Stimulated activated CD8-positive, alpha-beta memory T cell treated with anti-CD3 and anti-CD28 coated beads, Interleukin-12 subunit alpha, Interleukin-12 subunit beta, amount 100 ng/mL, for 24 hours (primary cell): Measurements from ENCODE around the gene SSRP1.

ENCODE experiments used
- DNase-seq: peaks from one replicate; pipeline ENCODE4 v3.0.0-alpha.2; 2020; ENCODE audit errors: extremely low read depth

SSRP1 gene

GRCh38 chr11:57314221-57314973 is 21.3 kb downstream of the SSRP1 start:
- no peak for DNase-seq

- no peak for DNase-seq
Observed at GRCh38 chr11:57313788-57314135, 21.9 kb downstream of the SSRP1 start.

GRCh38 chr11:57313071-57313787 is 22.5 kb downstream of the SSRP1 start:
- no peak for DNase-seq

- no peak for DNase-seq
Observed at GRCh38 chr11:57312511-57313021, 23.1 kb downstream of the SSRP1 start.

GRCh38 chr11:57311109-57311936 is 24.4 kb downstream of the SSRP1 start:
- DNase-seq: peak; percentile 45

GRCh38 chr11:57310630-57311086 is 25.0 kb downstream of the SSRP1 start:
- no peak for DNase-seq

GRCh38 chr11:57310091-57310490 is 25.6 kb downstream of the SSRP1 start:
- no peak for DNase-seq

- DNase-seq: no peak
Observed at GRCh38 chr11:57309106-57310059, 26.3 kb downstream of the SSRP1 start.

- DNase-seq: no peak
Observed at GRCh38 chr11:57308426-57309060, 27.1 kb downstream of the SSRP1 start.

- DNase-seq: no peak
Observed at GRCh38 chr11:57307666-57308270, 27.9 kb downstream of the SSRP1 start.

GRCh38 chr11:57306940-57307565 is 28.6 kb downstream of the SSRP1 start:
- no peak for DNase-seq

GRCh38 chr11:57306161-57306876 is 29.4 kb downstream of the SSRP1 start:
- DNase-seq: no peak

- no peak for DNase-seq
Observed at GRCh38 chr11:57305523-57305922, 30.2 kb downstream of the SSRP1 start.

- DNase-seq: no peak
Observed at GRCh38 chr11:57303990-57304579, 31.6 kb downstream of the SSRP1 start.

GRCh38 chr11:57303280-57303989 is 32.3 kb downstream of the SSRP1 start:
- no peak for DNase-seq

- no peak for DNase-seq
Observed at GRCh38 chr11:57302489-57302888, 33.2 kb downstream of the SSRP1 start.

- no peak for DNase-seq
Observed at GRCh38 chr11:57301711-57302423, 33.8 kb downstream of the SSRP1 start.
